Left ventricle myocardium inferior (tissue), 1 donor: ENCODE results near the gene LINS1. TPM values are rescaled to one million over a fixed set of nuclear protein-coding genes. Genes with fewer than 3 reads are reported as not detected.
"Not testable (repeated sequence)": the region's sequence is repeated elsewhere in the genome, so short reads cannot be mapped to it uniquely, and the experiment has no call there.

Experiments used
- DNase-seq: peaks from one replicate; pipeline ENCODE4 v3.0.0-alpha.2; 2020
- H3K27ac ChIP-seq: fragments of 200-600 bp; replicated peaks from 2 replicates; pipeline ENCODE4 v1.8.0; 2021
- H3K27me3 ChIP-seq: fragments of 200-600 bp; 2 replicates; pipeline ENCODE4 v1.8.0; 2021; ENCODE audit warnings: low read depth
- H3K36me3 ChIP-seq: fragments of 200-600 bp; 2 replicates; pipeline ENCODE4 v1.8.0; 2021
- H3K4me1 ChIP-seq: fragments of 200-600 bp; 2 replicates; pipeline ENCODE4 v1.8.0; 2021
- H3K4me3 ChIP-seq: fragments of 200-600 bp; 2 replicates; pipeline ENCODE4 v1.8.0; 2021; ENCODE audit warnings: mild to moderate bottlenecking, moderate library complexity
- H3K9me3 ChIP-seq: fragments of 200-600 bp; replicated peaks from 2 replicates; pipeline ENCODE4 v1.8.0; 2021
- intact Hi-C: fragments of 100-400 bp; cut with micrococcal nuclease; formaldehyde crosslinking; loops from one replicate; pipeline ENCODE4 v1.11.0; 2022
- total RNA-seq: library from RNA; stranded (reverse); fragmentation: NEBNext Ultra II Directional; extraction: Animal tissue kit (Norgen Biotek cat#: 25700); gene quantifications from one replicate; pipeline ENCODE4 v1.2.1, GENCODE V29; 2021
- TF ChIP-seq, protein P1 (sequence below): fragments of 200-600 bp; IDR thresholded peaks from 2 replicates; pipeline ENCODE4 v1.8.0; 2021; ENCODE audit warnings: antibody characterized with exemption, mild to moderate bottlenecking, borderline replicate concordance
- donor health status: DM: no; HTN: yes; CAD: no; lungs with severe emphysema.

LINS1 gene
- total RNA-seq, 1 donor from 2014 or later, result 9.3 TPM

DNA sequence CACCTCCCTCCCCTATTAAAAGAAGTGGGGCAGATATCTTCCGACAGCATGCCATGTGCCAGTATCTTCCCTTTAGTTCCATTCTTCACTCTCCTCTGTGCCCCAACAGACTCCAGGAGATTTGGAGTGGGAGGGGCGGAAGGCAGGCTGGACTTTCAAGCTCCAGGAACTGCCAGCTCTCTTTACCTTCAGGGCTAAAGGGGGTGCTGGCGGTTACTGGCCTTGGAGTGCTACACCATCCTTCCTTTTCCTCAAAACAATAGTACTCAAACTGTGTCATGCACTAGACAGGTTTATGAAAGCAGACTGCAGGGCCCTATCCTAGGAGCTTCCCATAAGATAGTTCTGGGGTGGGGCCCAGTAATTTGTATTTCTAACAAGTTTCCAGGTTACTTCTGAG, 6.0 kb downstream of the LINS1 start:
- intact Hi-C loops, result no loop called here
- peaks cover 35% of the 10 kb centered on the region for H3K4me1 ChIP-seq
- H3K27ac ChIP-seq, result no peak overlapping the region

DNA sequence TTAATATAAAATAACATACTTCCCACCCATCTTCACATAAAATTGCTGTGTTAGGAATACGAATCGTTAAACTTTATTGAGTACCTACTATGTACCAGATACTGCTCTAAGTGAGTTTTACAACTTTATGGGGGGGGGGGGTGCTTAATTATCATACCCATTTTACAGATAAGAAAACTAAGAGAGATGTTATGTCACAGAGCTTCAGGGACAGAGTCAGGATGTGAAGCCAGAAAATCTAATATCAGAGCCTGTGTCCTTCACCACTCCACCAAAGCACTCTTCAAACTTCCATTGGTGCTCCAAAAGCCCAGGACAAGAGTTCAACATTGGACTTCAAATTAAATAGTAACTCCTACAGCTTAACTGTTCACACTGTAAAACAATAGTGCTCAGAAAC, 8.6 kb downstream of the LINS1 start:
- H3K4me3 ChIP-seq, result no peak overlapping the region
- no peaks in the 10 kb centered on the region for H3K27me3 ChIP-seq
- no peak overlapping the region for H3K27ac ChIP-seq
- peaks cover 3% of the 10 kb centered on the region for H3K36me3 ChIP-seq
- TF ChIP-seq, protein P1, sequence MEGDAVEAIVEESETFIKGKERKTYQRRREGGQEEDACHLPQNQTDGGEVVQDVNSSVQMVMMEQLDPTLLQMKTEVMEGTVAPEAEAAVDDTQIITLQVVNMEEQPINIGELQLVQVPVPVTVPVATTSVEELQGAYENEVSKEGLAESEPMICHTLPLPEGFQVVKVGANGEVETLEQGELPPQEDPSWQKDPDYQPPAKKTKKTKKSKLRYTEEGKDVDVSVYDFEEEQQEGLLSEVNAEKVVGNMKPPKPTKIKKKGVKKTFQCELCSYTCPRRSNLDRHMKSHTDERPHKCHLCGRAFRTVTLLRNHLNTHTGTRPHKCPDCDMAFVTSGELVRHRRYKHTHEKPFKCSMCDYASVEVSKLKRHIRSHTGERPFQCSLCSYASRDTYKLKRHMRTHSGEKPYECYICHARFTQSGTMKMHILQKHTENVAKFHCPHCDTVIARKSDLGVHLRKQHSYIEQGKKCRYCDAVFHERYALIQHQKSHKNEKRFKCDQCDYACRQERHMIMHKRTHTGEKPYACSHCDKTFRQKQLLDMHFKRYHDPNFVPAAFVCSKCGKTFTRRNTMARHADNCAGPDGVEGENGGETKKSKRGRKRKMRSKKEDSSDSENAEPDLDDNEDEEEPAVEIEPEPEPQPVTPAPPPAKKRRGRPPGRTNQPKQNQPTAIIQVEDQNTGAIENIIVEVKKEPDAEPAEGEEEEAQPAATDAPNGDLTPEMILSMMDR, result no peak
- intact Hi-C loops, result no loop called here
- no peak for DNase-seq
- H3K4me1 ChIP-seq, result peaks cover 21% of the 10 kb centered on the region
- H3K9me3 ChIP-seq, result peaks cover 14% of the 10 kb centered on the region

More for the DNA sequence above, 6.0 kb downstream of the LINS1 start:
- DNase-seq, result no peak
- Histone ChIP-seq H3K4me3 (no peak overlapping the region), H3K36me3 (no peaks in the 10 kb centered on the region), H3K27me3 (no peaks in the 10 kb centered on the region), H3K9me3 (no peaks in the 10 kb centered on the region)
- TF ChIP-seq, protein P1, result no peak

DNA sequence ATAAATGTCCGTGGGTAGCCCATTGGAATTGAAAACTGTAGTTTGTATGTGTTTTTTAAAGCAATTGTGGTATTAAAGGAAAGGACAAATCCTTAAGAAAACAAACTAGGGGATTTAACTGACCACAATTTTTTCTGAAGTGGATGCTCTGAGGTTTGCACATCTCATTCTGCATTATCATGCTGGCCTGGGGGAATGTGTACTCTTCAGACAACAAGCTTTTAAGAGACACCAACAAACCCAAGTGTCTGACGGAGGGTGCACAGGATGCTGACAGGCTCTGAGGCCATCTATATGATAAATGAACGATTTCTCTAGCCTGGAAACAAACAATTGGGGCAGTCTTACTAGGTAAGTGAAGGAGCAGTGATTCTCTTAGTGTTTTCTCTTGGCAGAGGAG, 9.1 kb downstream of the LINS1 start:
- Histone ChIP-seq H3K9me3 (peaks cover 19% of the 10 kb centered on the region), H3K27ac (no peak overlapping the region), H3K27me3 (no peaks in the 10 kb centered on the region), H3K36me3 (peaks cover 3% of the 10 kb centered on the region), H3K4me3 (no peak overlapping the region), H3K4me1 (peaks cover 21% of the 10 kb centered on the region)
- TF ChIP-seq, protein P1, result no peak
- no peak for DNase-seq
- intact Hi-C loops, result no loop called here

DNA sequence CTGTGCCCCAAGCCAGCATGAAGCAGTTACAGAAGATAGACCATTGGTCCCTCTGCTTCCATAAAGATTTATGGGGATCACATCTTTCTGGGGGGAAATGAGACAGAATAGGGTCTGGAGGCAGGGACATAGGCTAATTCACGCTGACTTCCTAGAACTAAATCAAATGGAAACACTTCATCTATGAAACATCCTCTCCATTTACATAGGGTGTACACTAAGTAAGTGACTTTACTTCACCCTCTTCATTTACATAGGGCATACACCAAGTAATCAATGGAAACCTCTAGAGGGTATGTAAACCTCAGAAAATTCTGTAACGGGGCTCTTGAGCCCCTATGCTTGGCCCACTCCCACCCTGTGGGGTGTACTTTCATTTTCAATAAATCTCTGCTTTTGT, 10.1 kb downstream of the LINS1 start:
- peaks cover 16% of the 10 kb centered on the region for H3K4me1 ChIP-seq
- TF ChIP-seq, protein P1, result no peak
- H3K27me3 ChIP-seq, result no peaks in the 10 kb centered on the region
- no peak for DNase-seq
- peaks cover 24% of the 10 kb centered on the region for H3K9me3 ChIP-seq
- H3K4me3 ChIP-seq, result no peak overlapping the region
- H3K36me3 ChIP-seq, result peaks cover 3% of the 10 kb centered on the region
- intact Hi-C loops, result no loop called here
- no peak overlapping the region for H3K27ac ChIP-seq

DNA sequence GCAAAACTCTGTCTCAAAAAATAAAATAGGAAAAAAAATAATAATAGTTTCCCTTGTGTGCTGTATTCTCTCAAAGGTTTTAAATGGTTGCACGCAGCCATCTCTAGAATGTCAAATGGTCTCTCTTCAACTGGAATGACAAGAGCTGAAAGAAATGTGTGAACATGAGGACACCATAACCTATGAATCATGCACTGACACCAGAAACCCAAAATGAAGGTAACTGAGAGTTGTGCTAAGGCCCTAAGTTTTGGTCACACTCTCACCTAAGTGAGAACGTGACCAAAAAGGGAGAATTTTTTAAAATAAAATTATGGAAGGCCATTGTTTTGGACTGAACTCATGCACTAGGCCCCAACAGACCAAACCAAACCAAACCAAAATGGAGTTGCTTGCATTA, 10.8 kb downstream of the LINS1 start:
- H3K27me3 ChIP-seq, H3K27ac ChIP-seq, H3K4me1 ChIP-seq, intact Hi-C loops, H3K36me3 ChIP-seq, H3K4me3 ChIP-seq, DNase-seq: not testable (repeated sequence)
- H3K9me3 ChIP-seq, result peaks cover 24% of the 10 kb centered on the region

DNA sequence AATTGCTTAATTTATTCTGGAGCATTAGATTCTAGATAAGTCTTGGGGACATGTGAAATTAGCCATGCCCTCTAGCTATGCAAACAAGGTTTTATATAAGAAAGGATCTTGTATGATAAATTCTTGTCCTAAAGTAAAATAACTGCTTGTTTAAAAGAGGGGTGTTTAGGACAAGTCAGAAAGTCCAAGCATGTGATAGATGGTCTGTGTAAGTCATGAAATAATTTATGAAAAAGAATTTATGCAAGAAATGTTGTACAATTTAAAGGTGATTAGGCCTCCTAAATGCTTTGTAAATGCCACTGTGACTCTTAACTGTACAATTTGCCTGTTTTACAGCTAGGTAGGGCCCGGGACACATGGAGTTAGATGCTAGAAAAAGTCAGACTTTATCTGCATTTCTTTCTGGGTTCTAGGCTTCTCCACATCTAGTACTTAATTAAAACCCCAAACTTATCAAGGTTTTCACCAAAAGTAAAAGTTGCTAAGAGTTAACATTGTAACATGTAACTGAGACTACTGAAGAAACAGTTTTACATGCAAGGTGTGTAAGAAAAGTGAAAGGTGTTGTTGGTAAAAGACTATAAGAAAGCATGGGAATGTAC, 13.2 kb downstream of the LINS1 start:
- no peak for DNase-seq
- H3K36me3 ChIP-seq, result peaks cover 3% of the 10 kb centered on the region
- H3K4me3 ChIP-seq, result no peak overlapping the region
- peaks cover 24% of the 10 kb centered on the region for H3K9me3 ChIP-seq
- intact Hi-C loops, result no loop called here
- no peaks in the 10 kb centered on the region for H3K27me3 ChIP-seq
- H3K4me1 ChIP-seq, result no peaks in the 10 kb centered on the region
- H3K27ac ChIP-seq, result no peak overlapping the region
- TF ChIP-seq, protein P1, result no peak
